ENCODE data around the gene IL1RL1.
"Not testable (repeated sequence)": the region's sequence is repeated elsewhere in the genome, so short reads cannot be mapped to it uniquely, and the experiment has no call there.

IL1RL1 gene

GRCh38 chr2:102302458-102302857 is 8.9 kb upstream of the IL1RL1 start:
- Mint-ChIP-seq H3K9me3 (no peaks in the 10 kb centered on the region), H3K36me3 (peaks cover 3% of the 10 kb centered on the region), H3K27ac (no peak overlapping the region), H3K27me3 (no peaks in the 10 kb centered on the region), H3K4me3 (no peak overlapping the region), H3K4me1 (peaks cover 38% of the 10 kb centered on the region)
- DNase-seq, result no peak
- CTCF ChIA-PET, result interaction anchor here (0.7 to 2.7 kb wide), 24 partner anchors 9 to 301 kb away, joined by 3 to 16 read pairs (median 4); partner anchors contain the start of gene IL1RL1

- peaks cover 38% of the 10 kb centered on the region for H3K4me1 Mint-ChIP-seq
- no peak overlapping the region for H3K27ac Mint-ChIP-seq
- DNase-seq, result no peak
- no peak overlapping the region for H3K4me3 Mint-ChIP-seq
- no peaks in the 10 kb centered on the region for H3K27me3 Mint-ChIP-seq
- no peaks in the 10 kb centered on the region for H3K9me3 Mint-ChIP-seq
- CTCF ChIA-PET, result interaction anchor here (0.8 to 2.2 kb wide), 3 partner anchors 11 to 195 kb away, joined by 3 to 8 read pairs (median 3); no protein-coding TSS in a partner anchor
- peaks cover 3% of the 10 kb centered on the region for H3K36me3 Mint-ChIP-seq
Measured at GRCh38 chr2:102303589-102303988, 7.8 kb upstream of the IL1RL1 start.

DNA sequence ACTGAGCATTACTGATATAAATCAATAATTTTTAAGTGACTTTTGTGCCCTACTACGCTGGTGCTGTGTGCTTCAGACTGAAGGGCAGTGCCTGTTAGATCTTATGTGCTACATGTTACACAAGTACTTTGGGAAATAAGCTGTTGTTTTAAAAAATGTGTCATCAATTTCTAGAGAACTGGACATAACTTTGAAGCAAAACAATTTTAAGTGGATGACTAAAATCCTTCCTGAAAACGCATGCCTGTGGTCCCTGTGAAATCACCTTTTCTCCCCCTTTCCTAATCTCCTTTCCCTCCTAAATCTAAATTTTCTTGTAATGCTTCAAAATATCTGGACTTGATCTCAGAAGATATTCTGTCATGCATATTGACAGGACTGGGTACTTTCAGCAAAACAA is 7.1 kb upstream of the IL1RL1 start:
- DNase-seq, result no peak
- Mint-ChIP-seq H3K9me3 (no peaks in the 10 kb centered on the region), H3K36me3 (peaks cover 3% of the 10 kb centered on the region), H3K27me3 (no peaks in the 10 kb centered on the region), H3K4me1 (peaks cover 38% of the 10 kb centered on the region), H3K27ac (no peak overlapping the region), H3K4me3 (no peak overlapping the region)
- CTCF ChIA-PET, result interaction anchor here (2.2 kb wide), 1 partner anchor 139 kb away, joined by 8 read pairs; no protein-coding TSS in a partner anchor

DNA sequence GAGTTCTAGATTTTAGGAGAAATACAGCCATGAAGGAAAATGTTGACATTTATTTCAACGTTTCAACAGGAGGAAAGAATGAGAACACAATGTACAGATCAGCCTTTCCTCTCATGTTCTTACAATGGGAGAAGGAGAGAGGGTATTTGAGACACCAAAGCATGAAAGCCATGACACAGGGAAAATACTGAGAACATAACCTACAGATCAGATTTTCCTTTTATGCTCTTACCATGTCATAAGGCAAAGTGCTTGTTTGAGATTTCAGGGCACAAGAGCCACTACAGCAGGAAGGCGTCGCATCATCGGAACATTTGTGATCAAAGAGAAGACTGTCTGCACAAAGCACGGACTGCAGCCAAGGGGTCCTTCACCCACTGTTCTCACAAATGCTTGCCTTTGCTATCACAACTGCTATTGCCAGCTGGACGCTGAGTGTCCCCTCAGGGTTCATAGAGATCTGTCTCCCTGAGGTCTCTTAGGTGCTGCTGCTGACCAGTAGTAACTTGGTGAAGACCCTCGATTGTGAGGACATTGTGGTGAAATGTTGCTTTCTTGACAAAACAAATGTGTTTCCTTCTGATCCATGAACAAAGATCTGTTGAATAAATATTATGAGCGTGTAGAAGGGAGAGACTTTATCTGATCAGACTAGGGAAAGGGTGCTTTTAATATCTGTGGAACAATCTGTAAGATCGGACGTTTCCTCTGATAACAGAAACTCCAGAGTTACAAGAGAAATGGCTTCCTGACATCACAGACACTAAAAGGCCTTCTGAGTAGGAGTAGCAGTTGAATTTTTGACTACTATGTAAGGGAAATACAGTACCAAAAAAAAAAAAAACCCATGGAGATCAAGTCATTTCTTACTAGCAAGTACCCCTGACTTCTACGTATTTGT is 6.4 kb upstream of the IL1RL1 start:
- Mint-ChIP-seq H3K9me3 (no peaks in the 10 kb centered on the region), H3K4me3 (no peak overlapping the region), H3K27me3 (no peaks in the 10 kb centered on the region), H3K36me3 (peaks cover 3% of the 10 kb centered on the region), H3K4me1 (peaks cover 38% of the 10 kb centered on the region), H3K27ac (no peak overlapping the region)
- no peak for DNase-seq
- CTCF ChIA-PET, result interaction anchor here (2.2 kb wide), 1 partner anchor 138 kb away, joined by 8 read pairs; no protein-coding TSS in a partner anchor

GRCh38 chr2:102306125-102306524 is 5.2 kb upstream of the IL1RL1 start:
- Mint-ChIP-seq H3K36me3 (peaks cover 3% of the 10 kb centered on the region), H3K27me3 (no peaks in the 10 kb centered on the region), H3K9me3 (no peaks in the 10 kb centered on the region), H3K4me1 (peaks cover 33% of the 10 kb centered on the region), H3K4me3 (no peak overlapping the region), H3K27ac (no peak overlapping the region)
- CTCF ChIA-PET, result no interaction called here
- DNase-seq, result no peak

GRCh38 chr2:102313025-102313424 is 1.7 kb downstream of the IL1RL1 start:
- no peaks in the 10 kb centered on the region for H3K27me3 Mint-ChIP-seq
- CTCF ChIA-PET, result interaction anchor here (0.7 kb wide), 1 partner anchor 11 kb away, joined by 3 read pairs; no protein-coding TSS in a partner anchor
- H3K36me3 Mint-ChIP-seq, result peaks cover 2% of the 10 kb centered on the region
- H3K27ac Mint-ChIP-seq, result no peak overlapping the region
- H3K4me3 Mint-ChIP-seq, result no peak overlapping the region
- H3K9me3 Mint-ChIP-seq, result no peaks in the 10 kb centered on the region
- DNase-seq, result no peak
- peaks cover 6% of the 10 kb centered on the region for H3K4me1 Mint-ChIP-seq

GRCh38 chr2:102313471-102313870 is 2.1 kb downstream of the IL1RL1 start:
- Mint-ChIP-seq H3K9me3 (no peaks in the 10 kb centered on the region), H3K27ac (no peak overlapping the region), H3K4me3 (no peak overlapping the region), H3K36me3 (peaks cover 2% of the 10 kb centered on the region), H3K27me3 (no peaks in the 10 kb centered on the region), H3K4me1 (peaks cover 6% of the 10 kb centered on the region)
- no peak for DNase-seq
- CTCF ChIA-PET, result interaction anchor here (0.7 kb wide), 1 partner anchor 12 kb away, joined by 3 read pairs; no protein-coding TSS in a partner anchor

DNA sequence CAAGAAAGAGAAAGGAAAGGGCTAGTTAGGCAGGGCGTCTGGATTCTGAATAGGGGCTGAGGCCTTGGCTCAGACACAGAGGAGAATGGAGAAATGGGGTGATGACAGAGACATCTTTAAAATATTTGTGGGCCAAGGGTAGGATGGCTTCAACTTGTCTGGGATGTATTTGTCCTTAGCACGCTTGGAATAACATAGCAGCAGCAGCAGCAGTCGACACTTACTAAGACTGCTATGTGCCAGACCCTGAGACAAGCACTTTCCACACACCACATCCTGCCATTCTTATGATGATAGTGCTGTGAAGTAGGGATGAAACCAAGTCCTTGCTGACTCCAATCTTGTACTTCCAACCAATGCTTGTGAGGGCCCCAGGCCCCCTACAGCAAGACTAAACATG is 2.6 kb downstream of the IL1RL1 start:
- CTCF ChIA-PET, result no interaction called here

DNA sequence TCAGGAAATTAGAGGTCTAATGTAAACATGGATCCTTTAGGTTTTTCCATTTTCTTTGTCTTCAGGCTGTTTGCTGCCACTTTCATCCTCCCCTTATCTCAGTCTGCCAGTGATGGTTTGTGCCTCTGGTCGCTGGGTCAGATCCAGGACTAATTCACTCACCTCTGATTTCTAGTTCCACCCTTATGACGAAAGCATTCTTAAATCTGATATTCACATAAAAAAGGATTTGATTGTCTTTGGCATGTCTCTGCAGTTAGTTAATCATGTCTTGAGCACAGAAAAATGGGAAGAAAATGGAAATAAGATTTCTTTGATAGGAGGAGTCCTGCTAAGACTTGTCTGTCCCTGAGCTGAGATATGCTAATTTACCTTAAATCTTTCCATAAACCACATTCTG is 4.6 kb downstream of the IL1RL1 start:
- CTCF ChIA-PET, result no interaction called here
- no peak for DNase-seq
- H3K36me3 Mint-ChIP-seq, result peaks cover 2% of the 10 kb centered on the region

More for the DNA sequence above, 2.6 kb downstream of the IL1RL1 start:
- H3K9me3 Mint-ChIP-seq, result no peaks in the 10 kb centered on the region
- H3K27me3 Mint-ChIP-seq, result no peaks in the 10 kb centered on the region
- peaks cover 6% of the 10 kb centered on the region for H3K4me1 Mint-ChIP-seq
- DNase-seq, result no peak
- H3K4me3 Mint-ChIP-seq, result no peak overlapping the region
- peaks cover 2% of the 10 kb centered on the region for H3K36me3 Mint-ChIP-seq
- H3K27ac Mint-ChIP-seq, result no peak overlapping the region

GRCh38 chr2:102317715-102318114 is 6.4 kb downstream of the IL1RL1 start:
- no peaks in the 10 kb centered on the region for H3K36me3 Mint-ChIP-seq
- no peaks in the 10 kb centered on the region for H3K27me3 Mint-ChIP-seq
- DNase-seq, result no peak
- no peaks in the 10 kb centered on the region for H3K9me3 Mint-ChIP-seq
- CTCF ChIA-PET, result no interaction called here
- H3K4me1 Mint-ChIP-seq, result peaks cover 6% of the 10 kb centered on the region
- H3K4me3 Mint-ChIP-seq, result no peak overlapping the region
- H3K27ac Mint-ChIP-seq, result no peak overlapping the region

More for the DNA sequence above, 4.6 kb downstream of the IL1RL1 start:
- Mint-ChIP-seq H3K27ac (no peak overlapping the region), H3K9me3 (no peaks in the 10 kb centered on the region), H3K4me1 (peaks cover 6% of the 10 kb centered on the region), H3K4me3 (no peak overlapping the region), H3K27me3 (no peaks in the 10 kb centered on the region)

DNA sequence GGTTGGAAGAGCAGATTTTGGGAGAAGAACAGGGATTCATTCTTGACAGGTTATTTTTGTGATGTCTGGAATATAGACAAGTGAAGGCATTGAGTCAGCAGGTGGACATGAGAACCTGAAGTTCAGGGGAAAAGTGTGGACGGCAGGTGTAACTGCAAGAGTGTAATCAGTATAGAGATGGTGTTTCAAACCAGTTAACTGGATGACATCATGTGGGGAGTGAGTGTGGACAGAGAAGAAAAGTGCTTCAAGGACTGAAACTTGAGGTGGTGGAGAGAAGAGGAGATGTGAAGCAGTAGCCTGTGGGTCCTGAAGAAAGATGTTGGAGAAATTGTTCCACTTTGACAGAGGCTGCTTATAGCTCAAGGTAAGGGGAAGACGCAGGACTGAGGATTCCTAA is 7.1 kb downstream of the IL1RL1 start:
- H3K9me3 Mint-ChIP-seq, result no peaks in the 10 kb centered on the region
- DNase-seq, result no peak
- CTCF ChIA-PET, result no interaction called here
- no peak overlapping the region for H3K4me3 Mint-ChIP-seq
- no peak overlapping the region for H3K27ac Mint-ChIP-seq
- peaks cover 6% of the 10 kb centered on the region for H3K4me1 Mint-ChIP-seq
- H3K36me3 Mint-ChIP-seq, result no peaks in the 10 kb centered on the region
- no peaks in the 10 kb centered on the region for H3K27me3 Mint-ChIP-seq

DNA sequence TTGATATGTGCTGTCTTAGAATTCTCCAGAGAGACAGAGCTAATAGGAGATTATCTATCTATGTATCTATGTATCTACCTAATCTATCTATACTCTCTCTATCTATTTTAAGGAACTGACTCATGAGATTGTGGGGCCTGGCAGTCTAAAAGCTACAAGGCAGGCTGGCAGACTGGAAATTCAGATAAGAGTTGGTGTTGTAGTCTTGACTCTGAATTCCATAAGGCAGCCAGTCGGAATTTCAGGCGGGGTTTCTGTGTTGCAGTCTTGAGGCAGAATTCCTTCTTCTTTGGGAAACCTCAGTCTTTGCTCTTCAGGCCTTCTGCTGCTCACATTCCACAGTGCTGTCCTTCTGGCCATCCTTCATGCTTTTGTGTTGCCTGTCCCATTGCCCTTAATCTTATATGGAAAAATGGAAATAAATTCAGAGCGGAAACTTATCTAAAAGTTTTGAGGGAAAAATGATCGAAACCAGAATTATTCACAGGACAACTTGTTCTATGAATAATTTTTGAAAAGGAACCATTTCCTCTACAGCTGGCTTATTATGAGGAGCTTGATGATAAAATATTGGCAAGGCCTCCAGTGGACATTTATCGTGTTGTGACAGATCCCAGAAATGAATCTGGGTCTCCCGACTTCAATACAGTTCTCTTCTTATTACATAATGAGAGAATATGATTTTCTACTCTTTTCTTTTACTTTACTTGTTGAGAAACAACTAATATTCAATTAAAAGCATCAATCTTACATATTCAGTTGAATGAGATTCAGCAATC is 10.8 kb downstream of the IL1RL1 start:
- peaks cover 2% of the 10 kb centered on the region for H3K9me3 Mint-ChIP-seq
- no peak overlapping the region for H3K27ac Mint-ChIP-seq
- no peaks in the 10 kb centered on the region for H3K4me1 Mint-ChIP-seq
- no peak overlapping the region for H3K4me3 Mint-ChIP-seq
- peaks cover 13% of the 10 kb centered on the region for H3K27me3 Mint-ChIP-seq
- peaks cover 2% of the 10 kb centered on the region for H3K36me3 Mint-ChIP-seq
- no peak for DNase-seq
- CTCF ChIA-PET, result no interaction called here

DNA sequence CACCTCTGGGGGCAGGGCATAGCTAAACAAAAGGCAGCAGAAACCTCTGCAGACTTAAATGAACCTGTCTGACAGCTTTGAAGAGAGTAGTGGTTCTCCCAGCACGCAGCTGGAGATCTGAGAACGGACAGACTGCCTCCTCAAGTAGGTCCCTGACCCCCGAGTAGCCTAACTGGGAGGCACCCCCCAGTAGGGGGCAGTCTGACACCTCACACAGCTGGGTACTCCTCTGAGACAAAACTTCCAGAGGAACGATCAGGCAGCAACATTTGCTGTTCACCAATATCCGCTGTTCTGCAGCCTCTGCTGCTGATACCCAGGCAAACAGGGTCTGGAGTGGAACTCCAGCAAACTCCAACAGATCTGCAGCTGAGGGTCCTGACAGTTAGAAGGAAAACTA is 13.6 kb downstream of the IL1RL1 start:
- H3K9me3 Mint-ChIP-seq, DNase-seq, H3K4me3 Mint-ChIP-seq, CTCF ChIA-PET, H3K27ac Mint-ChIP-seq, H3K4me1 Mint-ChIP-seq, H3K36me3 Mint-ChIP-seq: not testable (repeated sequence)
- peaks cover 13% of the 10 kb centered on the region for H3K27me3 Mint-ChIP-seq

- DNase-seq, result no peak
- Mint-ChIP-seq H3K4me1 (peaks cover 3% of the 10 kb centered on the region), H3K27me3 (peaks cover 4% of the 10 kb centered on the region), H3K27ac (no peak overlapping the region), H3K9me3 (peaks cover 7% of the 10 kb centered on the region), H3K36me3 (peaks cover 2% of the 10 kb centered on the region), H3K4me3 (no peak overlapping the region)
- CTCF ChIA-PET, result no interaction called here
Measured at GRCh38 chr2:102331311-102331980, 20.1 kb downstream of the IL1RL1 start.

Data from activated naive CD4-positive, alpha-beta T cell treated with anti-CD3 and anti-CD28 coated beads, Interleukin-2, amount 10 ng/mL, durations not matched to agents 7 days and 5 days (primary cell).